Heart left ventricle (tissue), 16 donors: ENCODE results near the gene PRPF6. TPM values are rescaled to one million over a fixed set of nuclear protein-coding genes. Genes with fewer than 3 reads are reported as not detected.

Experiments used
- ATAC-seq, 4 donors: fragments of 200-7000 bp; cut with Tn5 transposase; one replicate each; pipeline ENCODE4 v1.9.1; 2020 to 2022; ENCODE audit warnings: moderate library complexity in 4 of 4, mild to moderate bottlenecking in 3 of 4, moderate number of reproducible peaks in 1 of 4
- DNase-seq, 5 donors: peaks; one replicate each; pipeline ENCODE4 v3.0.0-alpha.2; 2020
- H3K27ac ChIP-seq, 12 donors: fragments of 200-600 bp; sonication (generic) in 4 of 12; one replicate each; pipeline versions ENCODE4 v1.5.0 to v1.8.0; 2016 to 2022; ENCODE audit warnings: mild to moderate bottlenecking in 2 of 12
- H3K27me3 ChIP-seq, 9 donors: fragments of 200-600 bp; sonication (generic) in 2 of 9; one replicate each; pipeline versions ENCODE4 v1.5.1 to v1.8.0; 2016 to 2022; ENCODE audit warnings: mild to moderate bottlenecking in 3 of 9
- H3K36me3 ChIP-seq, 9 donors: fragments of 200-600 bp; sonication (generic) in 2 of 9; one replicate each; pipeline versions ENCODE4 v1.5.0 to v1.8.0; 2018 to 2022; ENCODE audit warnings: mild to moderate bottlenecking in 2 of 9
- H3K4me1 ChIP-seq, 12 donors: fragments of 200-600 bp; sonication (generic) in 4 of 12; one replicate each; pipeline versions ENCODE4 v1.5.0 to v1.8.0; 2016 to 2022; ENCODE audit warnings: mild to moderate bottlenecking in 3 of 12
- H3K4me3 ChIP-seq, 12 donors: fragments of 200-600 bp; sonication (generic) in 4 of 12; one replicate each; pipeline versions ENCODE4 v1.5.0 to v1.8.0; 2017 to 2022; ENCODE audit warnings: mild to moderate bottlenecking in 9 of 12, moderate library complexity in 4 of 12
- H3K9me3 ChIP-seq, 12 donors: fragments of 200-600 bp; sonication (generic) in 4 of 12; one replicate each; pipeline versions ENCODE4 v1.5.0 to v1.8.0; 2016 to 2022; ENCODE audit warnings: mild to moderate bottlenecking in 1 of 12
- CTCF ChIP-seq, 12 donors: fragments of 200-600 bp; sonication (generic) in 4 of 12; IDR thresholded peaks; one replicate each; pipeline versions ENCODE4 v1.5.0 to v1.8.0; 2018 to 2022; ENCODE audit warnings: antibody characterized with exemption in 12 of 12, mild to moderate bottlenecking in 5 of 12
- POLR2A ChIP-seq, 2 donors: fragments of 450-650 bp; IDR thresholded peaks; one replicate each; pipeline ENCODE4 v1.6.1; 2017; ENCODE audit warnings: antibody characterized with exemption in 2 of 2, mild to moderate bottlenecking in 2 of 2, moderate library complexity in 2 of 2
- WGBS, 4 donors: extraction: QIAGEN DNeasy Blood & Tissue Kit in 2 of 4; methylation state at CpG; one replicate each; pipeline versions ENCODE4 v1.1.5 to v1.1.7; 2013 to 2018; 5-methylcytosine and 5-hydroxymethylcytosine counted together
- intact Hi-C, 10 donors: fragments of 100-400 bp; cut with DNase I; formaldehyde crosslinking; loops; one replicate each; pipeline versions ENCODE4 v1.11.1 to v1.14.2; 2022
- polyA plus RNA-seq, 2 donors: library from polyadenylated mRNA; stranded (reverse); fragments of 200-250 nt; gene quantifications; one replicate each; pipeline ENCODE4 v1.2.3, GENCODE V29; 2013
- total RNA-seq, 9 donors: library from RNA; depleted of rRNA in 2 of 9; stranded (reverse); fragments of >200 nt in 2 of 9; fragmentation: NEBNext Ultra II Directional in 3 of 9; extraction: Animal tissue kit (Norgen Biotek cat#: 25700) in 3 of 9; gene quantifications; one replicate each; pipeline versions ENCODE4 v1.1.0 to v1.2.4, GENCODE V29; 2016 to 2023
- donor health status: ischemic (EF 13 %, LVEDD 7.1; RV severe dilation, severe dysfunction).
- donor health status: healthy with polysubstance abuse.
- donor health status: DM: no; HTN: yes; CAD: no.
- donor health status: DM: no; HTN: no; CAD: no.
- donor health status: ischemic (EF 25% LVEDD 6.9; RV normal size, moderate dysfunction).
- donor health status: ischemic (EF 25% LVEDD 5.7; RV mildly dilated, moderate dysfunction).
- donor health status: healthy.
- donor health status: DM: yes; HTN: yes; CAD: no.
- donor health status: ischemic (EF 35%, LVEDD 5.7; RV mildly dilated, moderate dysfunction).
- donor health status: nonischemic (EF 11% LVEDD 7.7; RV severe dilation, severe dysfunction).
- donor health status: DM: yes; HTN: yes; CAD: no.
- donor health status: PGD.
- donor health status: ischemic (EF 29% LVEDD 5.4; RV normal size, mild dysfunction).
- donor health status: nonischemic (EF 23%, LVEDD 6.1; RV moderate dilation, normal function).

The PRPF6 gene
- total and polyA plus RNA-seq, 11 donors: 31.0 to 62.6 (median 47.6) TPM

- intact Hi-C loops: loop anchor here in 1 of 10 donors (10.0 kb wide), 1 partner anchor 174 kb away; the partner anchor contains the start of gene DNAJC5
- Histone ChIP-seq H3K27ac (no peak overlapping the region), H3K27me3 (no peaks in the 10 kb centered on the region), H3K36me3 (peaks cover 0 to 27% (median 19%) of the 10 kb centered on the region in 9 donors), H3K9me3 (no peaks in the 10 kb centered on the region), H3K4me3 (no peak overlapping the region), H3K4me1 (peaks cover 0 to 27% (median 5%) of the 10 kb centered on the region in 12 donors)
- TF ChIP-seq CTCF (IDR thresholded peaks at IDR 0.05) (no peak), POLR2A (IDR thresholded peaks at IDR 0.05) (no peak)
- ATAC-seq (no peak), DNase-seq (no peak)
- WGBS, 4 donors: 88 to 93% (median 93%) methylated on average over 8 to 20 of the region's 20 CpGs
Measured at GRCh38 chr20:64069209-64069613, 88.3 kb downstream of the PRPF6 start.

DNA sequence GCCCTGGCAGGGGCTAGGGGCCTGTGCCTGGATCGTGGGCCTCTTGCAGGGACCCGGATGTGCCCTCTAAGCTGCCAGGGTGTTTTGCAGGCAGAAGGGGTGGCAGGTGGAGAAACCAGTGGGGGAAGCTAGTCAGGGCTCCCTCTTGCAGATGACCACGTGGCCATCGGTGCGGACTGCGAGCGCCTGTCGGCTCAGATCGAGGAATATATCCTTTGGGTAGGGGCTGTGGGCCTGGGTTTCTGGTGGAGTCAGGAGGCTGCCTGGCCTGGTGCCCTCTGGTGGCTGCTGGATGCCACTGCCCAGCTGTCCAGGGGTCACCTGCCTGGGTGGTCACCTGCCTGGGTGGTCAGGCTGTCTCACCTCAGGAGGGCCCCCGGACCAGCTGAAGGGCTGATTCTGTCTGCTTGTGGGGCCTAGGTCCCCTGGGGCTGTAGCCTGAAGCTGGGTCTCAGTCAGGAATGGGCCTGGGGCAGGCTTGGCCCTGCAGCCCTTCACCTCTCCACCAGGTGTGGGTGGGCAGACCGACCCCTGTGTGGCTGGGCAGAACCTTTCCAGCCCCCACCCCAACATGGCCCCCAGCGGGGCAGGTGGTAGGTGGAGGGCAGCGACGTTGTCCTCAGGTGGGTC, 88.8 kb downstream of the PRPF6 start:
- H3K27ac ChIP-seq: no peak overlapping the region
- intact Hi-C loops: loop anchor here in 1 of 10 donors (10.0 kb wide), 1 partner anchor 175 kb away; the partner anchor contains the start of gene DNAJC5
- H3K36me3 ChIP-seq: peaks cover 0 to 31% (median 20%) of the 10 kb centered on the region in 9 donors
- peaks cover 0 to 22% (median under 1%) of the 10 kb centered on the region in 12 donors for H3K4me1 ChIP-seq
- no peak overlapping the region for H3K4me3 ChIP-seq
- TF ChIP-seq CTCF (IDR thresholded peaks at IDR 0.05) (peak; percentile 42 to 72 (median 66)), POLR2A (IDR thresholded peaks at IDR 0.05) (no peak)
- no peaks in the 10 kb centered on the region for H3K9me3 ChIP-seq
- ATAC-seq: no peak
- DNase-seq: no peak
- WGBS, 4 donors: 62 to 87% (median 64%) methylated on average over 6 to 14 of the region's 14 CpGs
- H3K27me3 ChIP-seq: no peaks in the 10 kb centered on the region

DNA sequence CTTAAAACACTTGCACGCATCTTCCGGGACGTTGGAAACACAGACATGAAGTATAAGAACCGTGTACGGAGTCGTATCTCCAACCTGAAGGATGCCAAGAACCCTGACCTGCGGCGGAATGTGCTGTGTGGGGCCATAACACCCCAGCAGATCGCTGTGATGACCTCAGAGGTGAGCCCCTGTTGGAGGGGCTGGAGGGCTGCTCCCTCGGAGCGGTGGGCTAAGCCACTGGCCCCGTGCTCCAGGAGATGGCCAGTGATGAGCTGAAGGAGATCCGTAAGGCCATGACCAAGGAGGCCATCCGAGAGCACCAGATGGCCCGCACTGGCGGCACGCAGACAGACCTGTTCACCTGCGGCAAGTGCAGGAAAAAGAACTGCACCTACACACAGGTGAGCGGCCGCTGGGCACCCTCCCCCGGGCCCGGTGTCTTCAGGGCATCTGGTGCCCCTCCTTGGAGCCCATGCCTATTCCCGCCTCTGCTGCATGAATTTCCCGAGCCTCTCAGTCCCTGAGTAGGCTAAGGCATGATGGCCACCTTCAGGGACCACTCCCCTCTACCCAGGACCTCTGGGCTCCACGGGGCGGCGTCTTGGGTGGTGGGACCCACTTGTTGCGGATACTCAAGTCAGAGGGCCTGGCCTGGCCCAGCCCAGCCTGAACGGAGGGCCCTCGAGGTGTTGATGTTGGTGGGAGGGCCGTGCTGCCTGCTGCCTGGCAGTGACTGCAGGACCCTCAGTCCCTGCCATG, 89.5 kb downstream of the PRPF6 start:
- H3K27me3 ChIP-seq: no peaks in the 10 kb centered on the region
- no peaks in the 10 kb centered on the region for H3K9me3 ChIP-seq
- peaks cover 0 to 33% (median 20%) of the 10 kb centered on the region in 9 donors for H3K36me3 ChIP-seq
- TF ChIP-seq CTCF (IDR thresholded peaks at IDR 0.05) (no peak), POLR2A (IDR thresholded peaks at IDR 0.05) (no peak)
- no peak overlapping the region for H3K27ac ChIP-seq
- DNase-seq (no peak), ATAC-seq (no peak)
- no peak overlapping the region for H3K4me3 ChIP-seq
- intact Hi-C loops: no loop called here
- WGBS, 4 donors: 89 to 95% (median 94%) methylated on average over 21 to 31 of the region's 31 CpGs
- H3K4me1 ChIP-seq: peaks cover 0 to 15% (median 0%) of the 10 kb centered on the region in 12 donors
